Mesothelial cell of epicardium (in vitro differentiated cells): ENCODE measurements around the gene LCE1E. TPM values are rescaled to one million over a fixed set of nuclear protein-coding genes. Genes with fewer than 3 reads are reported as not detected.

Experiments
- DNase-seq, 2 experiments: peaks; one replicate each; pipeline ENCODE4 v3.0.0; 2021; ENCODE audit warnings: low spot score in 2 of 2; ENCODE audit not compliant: unreplicated experiment in 2 of 2
- H3K27ac Mint-ChIP-seq: 2 replicates; pipeline ENCODE4 v1.8.0; 2021; ENCODE audit warnings: mixed read lengths
- H3K27me3 Mint-ChIP-seq: 2 replicates; pipeline ENCODE4 v1.8.0; 2021; ENCODE audit warnings: low read depth, mixed read lengths
- H3K36me3 Mint-ChIP-seq: 2 replicates; pipeline ENCODE4 v1.8.0; 2021; ENCODE audit warnings: mixed read lengths
- H3K4me1 Mint-ChIP-seq: 2 replicates; pipeline ENCODE4 v1.8.0; 2021; ENCODE audit warnings: mixed read lengths
- H3K4me3 Mint-ChIP-seq: 2 replicates; pipeline ENCODE4 v1.8.0; 2021; ENCODE audit warnings: mild to moderate bottlenecking, moderate library complexity, mixed read lengths
- H3K9me3 Mint-ChIP-seq: 2 replicates; pipeline ENCODE4 v1.8.0; 2021; ENCODE audit warnings: mixed read lengths
- CTCF ChIP-seq: fragments of 200-600 bp; sonication (generic); IDR thresholded peaks from one replicate; pipeline ENCODE4 v1.5.0; 2021; ENCODE audit warnings: antibody characterized with exemption; ENCODE audit not compliant: unreplicated experiment
- total RNA-seq: library from RNA; stranded (reverse); gene quantifications from 3 replicates; pipeline ENCODE4 v1.2.1, GENCODE V29; 2021

Gene LCE1E
- total RNA-seq, 1 donor from 2014 or later, result not detected

DNA sequence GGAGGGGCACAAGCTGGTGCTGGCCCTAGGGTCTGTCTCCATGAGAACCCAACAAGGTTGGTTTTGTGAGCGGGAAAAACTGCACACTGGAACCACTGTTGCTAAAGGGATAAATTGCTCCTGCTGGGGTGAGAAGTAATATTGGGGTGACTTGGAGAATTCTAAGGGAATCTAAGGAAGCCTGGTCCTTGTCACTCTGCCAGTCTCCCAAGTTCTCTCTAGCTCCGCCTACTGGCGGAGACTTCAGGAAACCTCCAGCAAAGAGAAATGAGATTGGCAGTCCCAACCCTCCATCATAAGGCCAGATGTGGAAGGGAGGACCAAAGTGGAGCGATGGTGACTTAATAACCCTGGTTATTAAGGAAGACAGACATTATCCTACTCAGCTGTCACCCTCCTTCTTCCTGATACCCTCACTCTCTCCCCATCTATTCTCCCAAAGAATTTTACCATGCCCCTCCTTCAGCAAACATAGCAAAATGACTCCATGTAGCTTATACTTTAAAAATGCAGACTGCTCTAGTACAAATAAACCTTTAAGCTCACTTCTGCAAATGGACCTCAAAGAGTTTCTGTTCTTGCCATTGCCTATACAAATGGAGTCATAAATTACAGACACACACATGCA lies 8.4 kb upstream of the LCE1E start:
- TF ChIP-seq CTCF, result no peak
- Mint-ChIP-seq H3K4me1 (no peaks in the 10 kb centered on the region), H3K36me3 (peaks cover 1% of the 10 kb centered on the region), H3K4me3 (no peak overlapping the region), H3K27me3 (no peaks in the 10 kb centered on the region), H3K27ac (no peak overlapping the region), H3K9me3 (peaks cover 58% of the 10 kb centered on the region)
- no peak for DNase-seq

DNA sequence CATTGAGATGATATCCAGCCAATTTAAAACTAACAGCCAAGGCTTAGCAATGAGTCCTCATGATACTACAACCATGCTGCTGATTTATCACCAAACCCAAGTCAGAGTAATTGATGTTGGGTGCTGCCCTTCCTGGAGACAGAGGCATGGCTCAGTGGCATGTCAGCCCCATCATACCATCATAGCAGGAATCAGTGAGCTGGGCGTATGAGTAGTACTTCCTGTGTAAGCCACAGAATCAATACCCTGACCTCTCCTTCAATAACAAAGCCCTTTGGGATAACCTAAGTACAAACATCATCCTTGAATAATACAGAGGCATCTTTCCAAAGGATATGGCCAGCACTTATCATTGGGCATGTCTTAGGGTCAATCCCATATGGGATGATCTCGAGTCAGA lies 3.0 kb upstream of the LCE1E start:
- Mint-ChIP-seq H3K4me3 (no peak overlapping the region), H3K9me3 (peaks cover 64% of the 10 kb centered on the region), H3K4me1 (no peaks in the 10 kb centered on the region), H3K27ac (no peak overlapping the region), H3K36me3 (no peaks in the 10 kb centered on the region), H3K27me3 (no peaks in the 10 kb centered on the region)
- TF ChIP-seq CTCF, result no peak
- no peak for DNase-seq

- H3K36me3 Mint-ChIP-seq, result peaks cover 2% of the 10 kb centered on the region
- H3K27ac Mint-ChIP-seq, result no peak overlapping the region
- TF ChIP-seq CTCF, result no peak
- peaks cover 68% of the 10 kb centered on the region for H3K9me3 Mint-ChIP-seq
- no peaks in the 10 kb centered on the region for H3K27me3 Mint-ChIP-seq
- no peak for DNase-seq
- H3K4me1 Mint-ChIP-seq, result no peaks in the 10 kb centered on the region
- H3K4me3 Mint-ChIP-seq, result no peak overlapping the region
Measured at GRCh38 chr1:152795686-152796085, 9.6 kb downstream of the LCE1E start.

GRCh38 chr1:152796421-152796820 lies 10.4 kb downstream of the LCE1E start, which contains the start of gene LCE1D:
Gene LCE1D (plus strand): TSS chr1:152796721. CDS start chr1:152797795, 1,074 bp downstream.
- Mint-ChIP-seq H3K4me1 (no peaks in the 10 kb centered on the region), H3K27me3 (no peaks in the 10 kb centered on the region), H3K27ac (no peak within 1 kb of the TSS), H3K36me3 (peaks cover 2% of the 10 kb centered on the region), H3K9me3 (peaks cover 68% of the 10 kb centered on the region), H3K4me3 (no peak within 1 kb of the TSS)
- no peak for TF ChIP-seq CTCF
- DNase-seq, result no peak

DNA sequence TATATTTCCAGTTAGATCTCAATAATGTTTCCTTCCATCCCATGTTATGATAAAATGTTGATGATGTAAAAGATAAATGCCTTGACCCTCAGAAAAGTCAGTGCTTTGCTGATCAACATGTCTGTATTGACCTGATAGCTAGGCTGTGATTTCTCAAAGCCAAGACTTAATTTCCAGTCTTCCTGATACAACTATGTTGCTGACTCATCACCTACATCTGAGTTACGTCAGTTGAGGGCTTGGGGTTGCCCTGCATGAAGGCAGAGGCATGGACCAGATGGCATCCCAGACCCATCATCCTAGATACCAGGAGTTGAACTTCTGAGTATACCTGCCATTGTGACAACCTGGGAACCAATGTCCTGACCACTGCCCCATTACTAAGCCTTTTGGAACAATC lies 15.3 kb downstream of the LCE1E start:
- Mint-ChIP-seq H3K27me3 (no peaks in the 10 kb centered on the region), H3K9me3 (peaks cover 70% of the 10 kb centered on the region), H3K4me3 (no peak overlapping the region), H3K27ac (no peak overlapping the region), H3K36me3 (peaks cover 2% of the 10 kb centered on the region), H3K4me1 (no peaks in the 10 kb centered on the region)
- TF ChIP-seq CTCF, result no peak
- DNase-seq, result no peak
